ENCODE results near the gene SFXN1. TPM values are rescaled to one million over a fixed set of nuclear protein-coding genes. Genes with fewer than 3 reads are reported as not detected.

SFXN1 gene
- total and polyA plus RNA-seq, 7 donors: 8.6 to 25.0 (median 16.3) TPM

DNA sequence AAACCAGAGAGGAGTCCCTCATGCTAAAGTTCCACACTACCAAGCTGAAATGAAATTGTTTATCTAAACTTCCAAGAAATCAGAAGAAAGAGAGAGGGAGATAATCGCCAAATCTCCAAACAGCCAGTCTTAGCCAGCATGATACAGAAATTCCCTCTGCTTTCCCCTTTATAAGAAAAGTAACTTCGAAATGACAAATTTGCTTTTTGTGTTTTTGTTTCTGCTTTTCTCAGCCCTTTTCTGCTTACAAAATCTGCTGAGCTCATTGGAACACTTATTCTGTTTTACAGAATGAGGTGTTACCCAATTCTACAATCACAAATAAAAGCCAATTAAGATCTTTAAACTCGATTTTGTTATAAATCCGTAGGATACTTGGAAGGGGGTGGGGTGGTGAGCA is 72.9 kb downstream of the SFXN1 start:
- Histone ChIP-seq H3K4me3 (no peak overlapping the region), H3K9me3 (no peaks in the 10 kb centered on the region), H3K36me3 (ENCODE audit: insufficient read depth in 1 of 2, low read depth in 1 of 2) (no peaks in the 10 kb centered on the region), H3K4me1 (no peaks in the 10 kb centered on the region), H3K27ac (no peak overlapping the region), H3K27me3 (ENCODE audit: insufficient read depth in 3 of 3, low read length in 2 of 3) (peaks cover 0 to 19% (median 3%) of the 10 kb centered on the region in 3 donors)
- no peak for DNase-seq
- TF ChIP-seq, protein P1, sequence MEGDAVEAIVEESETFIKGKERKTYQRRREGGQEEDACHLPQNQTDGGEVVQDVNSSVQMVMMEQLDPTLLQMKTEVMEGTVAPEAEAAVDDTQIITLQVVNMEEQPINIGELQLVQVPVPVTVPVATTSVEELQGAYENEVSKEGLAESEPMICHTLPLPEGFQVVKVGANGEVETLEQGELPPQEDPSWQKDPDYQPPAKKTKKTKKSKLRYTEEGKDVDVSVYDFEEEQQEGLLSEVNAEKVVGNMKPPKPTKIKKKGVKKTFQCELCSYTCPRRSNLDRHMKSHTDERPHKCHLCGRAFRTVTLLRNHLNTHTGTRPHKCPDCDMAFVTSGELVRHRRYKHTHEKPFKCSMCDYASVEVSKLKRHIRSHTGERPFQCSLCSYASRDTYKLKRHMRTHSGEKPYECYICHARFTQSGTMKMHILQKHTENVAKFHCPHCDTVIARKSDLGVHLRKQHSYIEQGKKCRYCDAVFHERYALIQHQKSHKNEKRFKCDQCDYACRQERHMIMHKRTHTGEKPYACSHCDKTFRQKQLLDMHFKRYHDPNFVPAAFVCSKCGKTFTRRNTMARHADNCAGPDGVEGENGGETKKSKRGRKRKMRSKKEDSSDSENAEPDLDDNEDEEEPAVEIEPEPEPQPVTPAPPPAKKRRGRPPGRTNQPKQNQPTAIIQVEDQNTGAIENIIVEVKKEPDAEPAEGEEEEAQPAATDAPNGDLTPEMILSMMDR (IDR thresholded peaks at IDR 0.05): no peak
- WGBS, 3 donors: 63 to 83% (median 67%) methylated on average over 4 of the region's 4 CpGs
- intact Hi-C loops (cut with DNase I): no loop called here
- no peak for ATAC-seq

DNA sequence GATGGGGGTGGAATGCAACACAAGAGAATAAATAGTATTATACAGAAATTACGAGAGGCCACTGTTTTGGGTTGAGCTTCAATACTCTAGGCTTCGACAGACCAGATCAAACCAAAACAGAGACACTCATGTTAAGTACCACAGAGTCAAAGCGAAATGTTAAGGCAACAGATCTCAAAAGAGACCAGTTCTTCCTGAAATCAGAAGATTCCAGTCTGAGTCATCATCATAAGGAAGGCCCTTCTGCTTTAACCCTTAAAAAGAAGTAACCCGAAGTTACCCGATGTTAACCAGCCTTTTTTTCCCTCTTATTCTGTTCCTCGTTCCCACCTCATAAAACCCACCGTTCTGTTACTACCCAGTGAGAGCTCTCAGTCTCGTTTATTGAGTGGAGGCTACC is 75.9 kb downstream of the SFXN1 start:
- TF ChIP-seq, protein P1 (IDR thresholded peaks at IDR 0.05): no peak
- H3K4me1 ChIP-seq: no peaks in the 10 kb centered on the region
- intact Hi-C loops (cut with DNase I): no loop called here
- ATAC-seq (no peak), DNase-seq (no peak)
- no peak overlapping the region for H3K4me3 ChIP-seq
- no peaks in the 10 kb centered on the region for H3K9me3 ChIP-seq
- no peak overlapping the region for H3K27ac ChIP-seq
- no peaks in the 10 kb centered on the region for H3K36me3 ChIP-seq (ENCODE audit: insufficient read depth in 1 of 2, low read depth in 1 of 2)
- 79 to 87% (median 83%) methylated on average over 8 of the region's 8 CpGs for WGBS, 3 donors
- H3K27me3 ChIP-seq (ENCODE audit: insufficient read depth in 3 of 3, low read length in 2 of 3): peaks cover 0 to 8% (median 0%) of the 10 kb centered on the region in 3 donors

DNA sequence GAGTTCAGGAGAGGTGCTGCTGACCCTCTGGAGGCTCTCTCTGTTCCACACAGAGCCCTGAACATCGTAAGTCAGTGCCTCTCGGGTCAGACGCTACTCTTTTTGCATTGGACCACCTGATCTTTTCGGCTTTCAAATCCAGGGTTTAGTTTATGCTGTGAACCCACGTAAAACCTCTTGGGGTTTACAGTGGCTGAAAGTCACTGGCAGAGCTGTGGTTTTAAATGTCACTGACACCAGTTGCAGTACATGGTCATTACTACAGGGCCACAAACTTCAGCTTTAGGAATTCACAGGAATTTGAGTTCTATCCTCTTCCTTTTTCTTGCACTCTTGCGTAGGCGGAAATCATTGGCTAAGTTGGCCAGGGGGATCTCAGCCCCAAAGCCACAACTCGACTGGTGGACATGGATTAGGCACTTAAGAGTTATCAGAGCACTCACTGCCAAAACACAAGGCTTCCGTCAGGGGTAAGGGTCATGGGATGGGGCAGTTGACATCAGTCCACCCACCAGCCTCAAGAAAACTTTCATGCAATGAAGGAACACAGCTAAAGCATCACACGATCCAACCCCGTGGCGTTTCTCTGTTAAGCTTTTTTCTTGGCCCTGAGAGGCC is 76.9 kb downstream of the SFXN1 start:
- TF ChIP-seq, protein P1 (IDR thresholded peaks at IDR 0.05): no peak

DNA sequence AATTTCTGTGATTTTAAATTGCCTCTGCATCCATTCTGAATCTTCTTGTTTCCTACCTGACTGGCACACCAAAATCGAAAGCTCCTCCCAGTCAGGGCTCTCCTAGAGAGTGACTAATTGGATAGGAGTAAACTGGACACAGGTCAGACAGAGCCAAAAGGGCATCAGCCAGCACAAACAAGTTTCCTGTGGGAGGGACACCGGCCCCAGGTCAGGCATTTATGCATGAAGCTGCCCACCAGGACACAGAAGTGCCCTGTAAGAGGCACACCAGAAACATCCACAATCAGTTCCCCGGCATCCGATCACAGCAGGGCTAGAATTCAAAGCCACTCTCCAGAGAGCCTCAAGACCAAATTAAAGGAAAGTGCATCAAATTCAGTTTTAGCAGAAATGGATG is 78.4 kb downstream of the SFXN1 start:
- no peak overlapping the region for H3K4me3 ChIP-seq
- ATAC-seq: no peak
- intact Hi-C loops (cut with DNase I): no loop called here
- TF ChIP-seq, protein P1 (IDR thresholded peaks at IDR 0.05): no peak
- no peak for DNase-seq
- H3K9me3 ChIP-seq: no peaks in the 10 kb centered on the region
- H3K36me3 ChIP-seq (ENCODE audit: insufficient read depth in 1 of 2, low read depth in 1 of 2): no peaks in the 10 kb centered on the region
- H3K27ac ChIP-seq: no peak overlapping the region
- 33 to 43% (median 34%) methylated on average over 4 of the region's 4 CpGs for WGBS, 3 donors
- no peaks in the 10 kb centered on the region for H3K4me1 ChIP-seq
- peaks cover 0 to 8% (median 0%) of the 10 kb centered on the region in 3 donors for H3K27me3 ChIP-seq (ENCODE audit: insufficient read depth in 3 of 3, low read length in 2 of 3)

More for the DNA sequence above, 76.9 kb downstream of the SFXN1 start:
- intact Hi-C loops (cut with DNase I): no loop called here
- no peak overlapping the region for H3K27ac ChIP-seq
- no peaks in the 10 kb centered on the region for H3K4me1 ChIP-seq
- DNase-seq (no peak), ATAC-seq (no peak)
- H3K9me3 ChIP-seq: no peaks in the 10 kb centered on the region
- no peaks in the 10 kb centered on the region for H3K36me3 ChIP-seq (ENCODE audit: insufficient read depth in 1 of 2, low read depth in 1 of 2)
- H3K27me3 ChIP-seq (ENCODE audit: insufficient read depth in 3 of 3, low read length in 2 of 3): peaks cover 0 to 8% (median 0%) of the 10 kb centered on the region in 3 donors
- H3K4me3 ChIP-seq: no peak overlapping the region
- 54 to 59% (median 54%) methylated on average over 12 of the region's 12 CpGs for WGBS, 3 donors

DNA sequence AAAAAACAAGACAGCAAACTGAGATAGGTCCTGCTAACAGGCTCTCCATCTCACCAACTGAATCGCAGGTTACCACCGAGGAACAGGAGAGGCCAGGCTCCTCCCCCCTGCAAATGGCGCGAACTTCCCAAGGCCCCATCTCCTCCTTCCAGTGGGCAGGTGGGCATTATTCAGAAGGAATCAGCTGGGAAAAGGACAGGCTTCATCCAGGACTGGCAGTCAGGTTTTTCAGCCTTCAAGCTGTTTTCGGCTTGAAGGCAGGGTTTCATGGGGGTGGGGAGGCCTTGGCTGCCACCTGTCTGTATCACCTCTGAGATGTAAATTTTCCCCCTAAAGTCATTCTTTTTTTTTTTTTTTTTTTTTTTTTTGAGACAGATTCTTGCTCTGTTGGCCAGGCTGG is 79.4 kb downstream of the SFXN1 start:
- no peaks in the 10 kb centered on the region for H3K4me1 ChIP-seq
- ATAC-seq: no peak
- no peak overlapping the region for H3K4me3 ChIP-seq
- DNase-seq: no peak
- peaks cover 0 to 8% (median 0%) of the 10 kb centered on the region in 3 donors for H3K27me3 ChIP-seq (ENCODE audit: insufficient read depth in 3 of 3, low read length in 2 of 3)
- no peak overlapping the region for H3K27ac ChIP-seq
- 61 to 66% (median 64%) methylated on average over 5 of the region's 5 CpGs for WGBS, 3 donors
- intact Hi-C loops (cut with DNase I): no loop called here
- H3K36me3 ChIP-seq (ENCODE audit: insufficient read depth in 1 of 2, low read depth in 1 of 2): no peaks in the 10 kb centered on the region
- TF ChIP-seq, protein P1 (IDR thresholded peaks at IDR 0.05): no peak
- no peaks in the 10 kb centered on the region for H3K9me3 ChIP-seq

Data from psoas muscle (tissue), 8 donors.